ENCODE data around the gene ANKRD53. TPM values are rescaled to one million over a fixed set of nuclear protein-coding genes. Genes with fewer than 3 reads are reported as not detected.
"Not testable (repeated sequence)": the region's sequence is repeated elsewhere in the genome, so short reads cannot be mapped to it uniquely, and the experiment has no call there.

Gene ANKRD53
- total and polyA plus RNA-seq, 2 donors (not counting 1 experiment from before 2014, with no cell fraction given), result 0.84 TPM

GRCh38 chr2:70998885-70999284, 20.5 kb downstream of the ANKRD53 start:
- CTCF ChIA-PET, result interaction anchor here (0.9 to 1.0 kb wide), 2 partner anchors 13 to 14 kb away, joined by 3 read pairs; no protein-coding TSS in a partner anchor
- Histone ChIP-seq H3K79me2 (ENCODE audit: control insufficient read depth, insufficient read depth, low read length) (peaks cover 17% of the 10 kb centered on the region), H3K4me1 (ENCODE audit: control insufficient read depth in 2 of 2, insufficient read depth in 2 of 2, low read length in 2 of 2) (peaks cover 12 to 21% of the 10 kb centered on the region in 2 donors)
- H3K4me1 Mint-ChIP-seq, result peaks cover 18% of the 10 kb centered on the region
- H3K9me3 ChIP-seq (ENCODE audit: control extremely low read depth in 1 of 3, control insufficient read depth in 2 of 3, insufficient read depth in 1 of 3, low read length in 2 of 3); H3K27ac ChIP-seq (ENCODE audit: low read length in 2 of 2); DNase-seq; H3K27me3 Mint-ChIP-seq; H2AFZ ChIP-seq (ENCODE audit: insufficient read depth, low read depth, low read length, poor library complexity, severe bottlenecking); H3K36me3 ChIP-seq (replicated peaks in 1 of 2; ENCODE audit: control extremely low read depth in 1 of 2, control insufficient read depth in 1 of 2, extremely low read depth in 1 of 2, insufficient read depth in 2 of 2, low read length in 1 of 2); H3K4me3 Mint-ChIP-seq; H3K9me3 Mint-ChIP-seq (ENCODE audit: insufficient read depth); H3K27ac Mint-ChIP-seq; H3K4me3 ChIP-seq (ENCODE audit: control extremely low read depth in 1 of 5, extremely low read depth in 1 of 5, insufficient read depth in 1 of 5, low read depth in 2 of 5, low read length in 4 of 5); intact Hi-C loops (cut with micrococcal nuclease); H3K27me3 ChIP-seq (replicated peaks in 1 of 4; ENCODE audit: control extremely low read depth in 1 of 4, control insufficient read depth in 3 of 4, insufficient read depth in 4 of 4, low read length in 3 of 4); H3K9ac ChIP-seq (ENCODE audit: low read length); H4K20me1 ChIP-seq (ENCODE audit: control insufficient read depth, insufficient read depth, low read length, poor library complexity, severe bottlenecking); ATAC-seq (ENCODE audit: low read depth); H3K4me2 ChIP-seq (replicated peaks; ENCODE audit: low read depth, low read length, poor library complexity, severe bottlenecking); POLR2A ChIA-PET: not testable (repeated sequence)
- WGBS (ENCODE audit: insufficient coverage), result no CpG with 5 or more reads among the region's 4 CpGs

- no peak for TF ChIP-seq EZH2 (IDR thresholded peaks at IDR 0.05; ENCODE audit: borderline replicate concordance, insufficient read depth, low read depth, low read length, poor library complexity, severe bottlenecking)
- no peak for TF ChIP-seq CTCF (IDR thresholded peaks at IDR 0.05)
- H2AFZ ChIP-seq (ENCODE audit: insufficient read depth, low read depth, low read length, poor library complexity, severe bottlenecking), result no peak overlapping the region
- ChIA-PET CTCF (interaction anchor here (1.0 kb wide), 2 partner anchors 13 to 14 kb away, joined by 3 read pairs; no protein-coding TSS in a partner anchor), POLR2A (no interaction called here)
- no peak overlapping the region for H3K4me3 ChIP-seq (ENCODE audit: control extremely low read depth in 1 of 5, extremely low read depth in 1 of 5, insufficient read depth in 1 of 5, low read depth in 2 of 5, low read length in 4 of 5)
- DNase-seq, result no peak
- H4K20me1 ChIP-seq (ENCODE audit: control insufficient read depth, insufficient read depth, low read length, poor library complexity, severe bottlenecking), result peaks cover under 1% of the 10 kb centered on the region
- no peak overlapping the region for H3K27ac ChIP-seq (ENCODE audit: low read length in 2 of 2)
- intact Hi-C loops (cut with micrococcal nuclease), result no loop called here
- H3K79me2 ChIP-seq (ENCODE audit: control insufficient read depth, insufficient read depth, low read length), result peaks cover 13% of the 10 kb centered on the region
- whole genome bisulfite sequencing (ENCODE audit: insufficient coverage), result 0% methylated on average over 1 of the region's 2 CpGs
- no peaks in the 10 kb centered on the region for H3K27me3 ChIP-seq (replicated peaks in 1 of 4; ENCODE audit: control extremely low read depth in 1 of 4, control insufficient read depth in 3 of 4, insufficient read depth in 4 of 4, low read length in 3 of 4)
- H3K4me1 Mint-ChIP-seq, result peaks cover 15% of the 10 kb centered on the region
- peaks cover 5% of the 10 kb centered on the region for H3K27me3 Mint-ChIP-seq
- no peak for ATAC-seq (ENCODE audit: low read depth)
- H3K4me2 ChIP-seq (replicated peaks; ENCODE audit: low read depth, low read length, poor library complexity, severe bottlenecking), result no peak overlapping the region
- no peak overlapping the region for H3K4me3 Mint-ChIP-seq
- H3K4me1 ChIP-seq (ENCODE audit: control insufficient read depth in 2 of 2, insufficient read depth in 2 of 2, low read length in 2 of 2), result peaks cover 10 to 17% of the 10 kb centered on the region in 2 donors
- H3K9me3 Mint-ChIP-seq (ENCODE audit: insufficient read depth), result no peaks in the 10 kb centered on the region
- no peak overlapping the region for H3K9ac ChIP-seq (ENCODE audit: low read length)
- H3K9me3 ChIP-seq (ENCODE audit: control extremely low read depth in 1 of 3, control insufficient read depth in 2 of 3, insufficient read depth in 1 of 3, low read length in 2 of 3), result peaks cover 0 to 5% (median 0%) of the 10 kb centered on the region in 3 donors
- H3K36me3 ChIP-seq (replicated peaks in 1 of 2; ENCODE audit: control extremely low read depth in 1 of 2, control insufficient read depth in 1 of 2, extremely low read depth in 1 of 2, insufficient read depth in 2 of 2, low read length in 1 of 2), result no peaks in the 10 kb centered on the region
- no peak overlapping the region for H3K27ac Mint-ChIP-seq
Measured at GRCh38 chr2:70999362-70999761, 20.9 kb downstream of the ANKRD53 start.

- ATAC-seq (ENCODE audit: low read depth); H4K20me1 ChIP-seq (ENCODE audit: control insufficient read depth, insufficient read depth, low read length, poor library complexity, severe bottlenecking); H3K4me3 Mint-ChIP-seq; H3K27ac ChIP-seq (ENCODE audit: low read length in 2 of 2); H2AFZ ChIP-seq (ENCODE audit: insufficient read depth, low read depth, low read length, poor library complexity, severe bottlenecking); H3K9ac ChIP-seq (ENCODE audit: low read length); H3K9me3 Mint-ChIP-seq (ENCODE audit: insufficient read depth); DNase-seq; H3K4me3 ChIP-seq (ENCODE audit: control extremely low read depth in 1 of 5, extremely low read depth in 1 of 5, insufficient read depth in 1 of 5, low read depth in 2 of 5, low read length in 4 of 5); intact Hi-C loops (cut with micrococcal nuclease); H3K27me3 Mint-ChIP-seq; POLR2A ChIA-PET; H3K9me3 ChIP-seq (ENCODE audit: control extremely low read depth in 1 of 3, control insufficient read depth in 2 of 3, insufficient read depth in 1 of 3, low read length in 2 of 3); H3K27me3 ChIP-seq (replicated peaks in 1 of 4; ENCODE audit: control extremely low read depth in 1 of 4, control insufficient read depth in 3 of 4, insufficient read depth in 4 of 4, low read length in 3 of 4); H3K36me3 ChIP-seq (replicated peaks in 1 of 2; ENCODE audit: control extremely low read depth in 1 of 2, control insufficient read depth in 1 of 2, extremely low read depth in 1 of 2, insufficient read depth in 2 of 2, low read length in 1 of 2); H3K4me2 ChIP-seq (replicated peaks; ENCODE audit: low read depth, low read length, poor library complexity, severe bottlenecking); H3K27ac Mint-ChIP-seq: not testable (repeated sequence)
- WGBS (ENCODE audit: insufficient coverage), result 100% methylated on average over 2 of the region's 10 CpGs
- peaks cover 12% of the 10 kb centered on the region for H3K79me2 ChIP-seq (ENCODE audit: control insufficient read depth, insufficient read depth, low read length)
- H3K4me1 ChIP-seq (ENCODE audit: control insufficient read depth in 2 of 2, insufficient read depth in 2 of 2, low read length in 2 of 2), result peaks cover 10 to 17% of the 10 kb centered on the region in 2 donors
- CTCF ChIA-PET, result interaction anchor here (0.6 to 3.4 kb wide), 7 partner anchors 12 to 131 kb away, joined by 3 to 49 read pairs (median 4); partner anchors contain the start of genes MCEE, MPHOSPH10 and NAGK
- H3K4me1 Mint-ChIP-seq, result peaks cover 15% of the 10 kb centered on the region
Measured at GRCh38 chr2:70999931-71000330, 21.5 kb downstream of the ANKRD53 start.
